Body of pancreas (tissue), 4 donors: Measurements from ENCODE around the gene RAB40C.

Experiments used
- CTCF ChIP-seq, 7 experiments: fragments of 450-650 bp in 4 of 7; fragments of 200-600 bp in 3 of 7; sonication (generic) in 3 of 7; IDR thresholded peaks; one replicate each; pipeline ENCODE4 v1.5.1; 2016 to 2019; ENCODE audit warnings: antibody characterized with exemption in 7 of 7
- POLR2A ChIP-seq, 3 donors: fragments of 450-650 bp; IDR thresholded peaks; one replicate each; pipeline ENCODE4 v1.6.1; 2016; ENCODE audit warnings: antibody characterized with exemption in 3 of 3, mild to moderate bottlenecking in 2 of 3

GRCh38 chr16:586047-586644 is 3.7 kb upstream of the RAB40C start:
- TF ChIP-seq POLR2A (IDR thresholded peaks at IDR 0.05) (no peak), CTCF (IDR thresholded peaks at IDR 0.05) (no peak)
